Measurements from ENCODE around the gene RUNX3. TPM values are rescaled to one million over a fixed set of nuclear protein-coding genes. Genes with fewer than 3 reads are reported as not detected.

Gene RUNX3
- polyA plus RNA-seq, 3 donors: 4.4 to 27.9 (median 6.7) TPM

GRCh38 chr1:24890887-24891286 lies 39.2 kb downstream of the RUNX3 start:
- H3K4me3 ChIP-seq (replicated peaks in 1 of 3; ENCODE audit: low read depth in 2 of 3, low read length in 3 of 3): no peak overlapping the region
- Mint-ChIP-seq H3K27ac (no peak overlapping the region), H3K27me3 (ENCODE audit: low read depth in 3 of 3) (peaks cover 3 to 7% (median 7%) of the 10 kb centered on the region in 3 donors), H3K9me3 (peaks cover 4 to 14% (median 10%) of the 10 kb centered on the region in 7 donors), H3K4me3 (no peak overlapping the region), H3K36me3 (no peaks in the 10 kb centered on the region), H3K4me1 (peaks cover 3% of the 10 kb centered on the region)
- no peak for DNase-seq
- intact Hi-C loops (cut with micrococcal nuclease): no loop called here
- no peak overlapping the region for H3K4me2 ChIP-seq (replicated peaks; ENCODE audit: extremely low read depth, low read length, poor library complexity, severe bottlenecking)
- H2AFZ ChIP-seq (ENCODE audit: insufficient read depth, low read depth, low read length, poor library complexity, severe bottlenecking): no peak overlapping the region
- H3K9ac ChIP-seq (ENCODE audit: insufficient read depth, low read length, poor library complexity, severe bottlenecking): no peak overlapping the region
- H3K27me3 ChIP-seq (ENCODE audit: control insufficient read depth in 2 of 2, insufficient read depth in 2 of 2, low read length in 2 of 2): no peaks in the 10 kb centered on the region
- TF ChIP-seq CTCF (IDR thresholded peaks at IDR 0.05): no peak
- H3K27ac ChIP-seq (ENCODE audit: low read depth in 1 of 2, low read length in 2 of 2): no peak overlapping the region
- H3K36me3 ChIP-seq (replicated peaks in 1 of 2; ENCODE audit: control insufficient read depth in 1 of 2, insufficient read depth in 2 of 2, low read length in 2 of 2): no peaks in the 10 kb centered on the region
- no peaks in the 10 kb centered on the region for H3K4me1 ChIP-seq (ENCODE audit: control insufficient read depth in 1 of 2, insufficient read depth in 2 of 2, low read length in 2 of 2)
- H3K79me2 ChIP-seq (ENCODE audit: insufficient read depth, low read length): no peaks in the 10 kb centered on the region
- no peaks in the 10 kb centered on the region for H4K20me1 ChIP-seq (ENCODE audit: insufficient read depth, low read length)
- H3K9me3 ChIP-seq (replicated peaks in 1 of 2; ENCODE audit: control insufficient read depth in 1 of 2, insufficient read depth in 1 of 2, low read length in 2 of 2): peaks cover 0 to 9% of the 10 kb centered on the region in 2 donors
- WGBS (ENCODE audit: insufficient coverage): 100% methylated on average over 2 of the region's 2 CpGs

DNA sequence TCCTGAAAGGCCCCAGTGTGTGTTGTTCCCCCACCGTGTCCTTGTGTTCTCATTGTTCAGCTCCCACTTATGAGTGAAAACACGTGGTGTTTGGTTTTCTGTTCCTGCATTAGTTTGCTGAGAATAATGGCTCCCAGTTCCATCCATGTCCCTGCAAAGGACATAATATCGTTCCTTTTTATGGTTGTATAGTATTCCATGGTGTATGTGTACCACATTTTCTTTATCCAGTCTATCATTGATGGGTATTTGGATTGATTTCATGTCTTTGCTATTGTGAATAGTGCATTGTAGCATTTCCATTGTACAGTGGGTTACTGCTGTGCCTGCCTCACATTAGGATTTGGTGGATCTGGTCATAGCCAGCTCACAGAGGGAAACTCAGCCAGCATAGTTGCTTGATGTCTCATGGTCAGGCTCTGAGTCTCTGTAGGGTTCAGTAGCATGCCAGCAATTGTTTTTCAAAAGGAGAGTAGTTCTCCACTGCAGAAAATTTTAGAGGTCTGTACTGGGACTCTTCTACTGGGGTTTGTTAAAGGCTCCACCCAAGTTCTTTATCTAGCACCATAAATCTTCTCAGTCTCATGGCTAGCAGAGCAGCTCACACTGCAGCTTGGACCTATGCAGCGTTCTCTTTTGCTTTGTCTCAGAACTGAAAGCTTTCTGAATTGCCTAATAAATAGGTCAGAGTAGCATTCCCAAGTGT lies 41.0 kb downstream of the RUNX3 start:
- Histone ChIP-seq H3K9me3 (replicated peaks in 1 of 2; ENCODE audit: control insufficient read depth in 1 of 2, insufficient read depth in 1 of 2, low read length in 2 of 2) (peaks cover 0 to 9% of the 10 kb centered on the region in 2 donors), H3K36me3 (replicated peaks in 1 of 2; ENCODE audit: control insufficient read depth in 1 of 2, insufficient read depth in 2 of 2, low read length in 2 of 2) (no peaks in the 10 kb centered on the region), H4K20me1 (ENCODE audit: insufficient read depth, low read length) (no peaks in the 10 kb centered on the region), H3K9ac (ENCODE audit: insufficient read depth, low read length, poor library complexity, severe bottlenecking) (no peak overlapping the region), H3K79me2 (ENCODE audit: insufficient read depth, low read length) (no peaks in the 10 kb centered on the region), H3K27me3 (ENCODE audit: control insufficient read depth in 2 of 2, insufficient read depth in 2 of 2, low read length in 2 of 2) (no peaks in the 10 kb centered on the region), H3K4me3 (replicated peaks in 1 of 3; ENCODE audit: low read depth in 2 of 3, low read length in 3 of 3) (no peak overlapping the region), H2AFZ (ENCODE audit: insufficient read depth, low read depth, low read length, poor library complexity, severe bottlenecking) (no peak overlapping the region), H3K4me1 (ENCODE audit: control insufficient read depth in 1 of 2, insufficient read depth in 2 of 2, low read length in 2 of 2) (no peaks in the 10 kb centered on the region), H3K4me2 (replicated peaks; ENCODE audit: extremely low read depth, low read length, poor library complexity, severe bottlenecking) (no peak overlapping the region), H3K27ac (ENCODE audit: low read depth in 1 of 2, low read length in 2 of 2) (no peak overlapping the region)
- Mint-ChIP-seq H3K4me3 (no peak overlapping the region), H3K36me3 (no peaks in the 10 kb centered on the region), H3K4me1 (peaks cover 3% of the 10 kb centered on the region), H3K27ac (no peak overlapping the region), H3K9me3 (peaks cover 4 to 16% (median 10%) of the 10 kb centered on the region in 7 donors), H3K27me3 (ENCODE audit: low read depth in 3 of 3) (peaks cover 5 to 7% (median 6%) of the 10 kb centered on the region in 3 donors)
- DNase-seq: no peak
- intact Hi-C loops (cut with micrococcal nuclease): no loop called here
- no peak for TF ChIP-seq CTCF (IDR thresholded peaks at IDR 0.05)
- 82% methylated on average over 3 of the region's 4 CpGs for WGBS (ENCODE audit: insufficient coverage)
